ENCODE measurements around the gene PRKAG2.

Gene PRKAG2

DNA sequence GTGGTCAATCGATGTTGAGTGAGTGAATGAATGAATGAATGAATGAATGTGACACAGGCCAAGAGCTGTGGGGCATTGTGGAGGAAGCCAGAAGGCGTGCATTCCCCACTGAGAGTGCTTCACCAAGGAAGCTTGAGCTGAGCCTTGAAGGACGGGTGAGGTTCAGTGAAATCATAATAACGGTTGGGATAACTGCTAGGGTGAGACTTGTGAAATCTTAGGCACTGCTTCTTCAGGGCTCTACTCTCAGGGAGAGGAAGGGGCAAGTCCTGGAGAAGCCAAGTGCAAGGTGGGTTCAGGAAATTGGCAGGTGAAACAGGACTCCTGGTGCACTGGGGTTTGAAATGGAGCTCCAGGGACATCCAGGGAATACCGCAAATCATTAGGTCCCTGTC, 23.7 kb upstream of the PRKAG2 start:
- no peak for DNase-seq

DNA sequence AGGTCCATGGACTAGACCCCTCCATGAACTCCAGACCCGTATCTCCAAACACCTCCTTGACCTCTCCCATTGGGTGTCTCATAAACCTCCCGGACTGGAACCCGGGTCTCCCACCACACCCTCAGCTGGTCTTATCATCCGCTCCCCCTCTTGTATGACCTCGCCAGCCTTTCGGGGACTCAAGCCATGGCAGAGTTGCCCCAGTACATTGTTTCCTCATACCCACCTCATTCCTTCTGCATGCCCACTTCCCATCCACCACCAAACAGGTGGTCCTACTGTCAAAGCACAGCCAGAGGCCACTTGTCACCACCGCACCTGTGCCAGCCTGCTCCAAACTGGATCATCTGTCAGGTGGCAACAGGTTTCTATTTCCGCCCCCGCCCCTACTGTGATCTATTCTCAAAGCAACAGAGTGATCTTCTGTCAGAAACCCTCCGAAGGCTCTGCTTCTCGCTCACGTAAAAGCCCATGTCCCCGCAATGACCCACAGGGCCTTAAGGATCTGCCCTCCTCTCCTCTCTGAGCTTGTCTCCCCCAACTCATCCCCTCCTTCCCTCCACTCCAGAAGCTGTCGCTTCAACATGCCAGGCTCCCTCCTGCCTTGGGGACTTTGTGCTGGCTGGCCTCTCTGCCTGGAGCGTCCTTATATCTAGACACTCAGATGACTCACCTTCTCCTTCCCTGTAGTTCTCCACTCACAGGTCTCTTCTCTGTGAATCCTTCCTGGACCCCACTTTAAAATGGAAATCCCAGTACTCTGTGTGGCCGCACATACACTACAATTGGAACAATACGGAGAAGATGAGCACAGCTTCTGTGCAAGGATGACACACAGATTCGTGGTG, 22.8 kb upstream of the PRKAG2 start:
- DNase-seq = no peak

DNA sequence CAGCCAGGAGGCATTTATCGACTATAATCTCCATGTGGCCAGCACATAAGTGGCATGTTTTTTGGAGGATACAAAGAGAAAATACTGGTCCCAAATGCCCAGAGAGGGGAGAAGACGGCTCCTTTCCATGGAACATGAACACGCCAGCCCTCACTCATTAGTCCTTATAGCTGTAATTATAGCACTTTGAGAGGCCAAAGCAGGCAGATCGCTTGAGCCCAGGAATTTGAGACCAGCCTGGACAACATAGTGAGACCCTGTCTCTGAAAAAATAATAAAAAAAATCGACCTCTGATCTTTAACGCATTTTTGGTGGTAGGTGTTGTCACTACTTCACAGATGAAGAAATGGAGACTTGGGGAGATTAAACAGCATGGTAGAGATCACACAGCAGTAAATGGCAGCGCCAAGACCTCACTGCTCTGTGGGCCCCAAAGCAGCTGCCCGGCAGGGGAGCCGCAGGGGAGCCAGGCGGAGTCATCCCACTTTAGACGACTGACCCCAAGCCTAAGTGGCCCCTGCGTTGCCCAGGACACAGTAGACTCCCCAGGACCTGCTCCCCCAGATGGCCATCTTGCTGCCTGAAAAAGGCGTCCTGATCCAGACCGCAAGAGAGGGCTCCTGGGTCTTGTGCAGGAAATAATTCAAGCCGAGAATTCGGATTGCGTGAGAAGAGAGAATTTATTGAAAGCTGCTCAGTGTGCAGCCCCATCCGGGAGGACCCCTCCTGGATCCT, 21.2 kb upstream of the PRKAG2 start:
- no peak for DNase-seq

DNA sequence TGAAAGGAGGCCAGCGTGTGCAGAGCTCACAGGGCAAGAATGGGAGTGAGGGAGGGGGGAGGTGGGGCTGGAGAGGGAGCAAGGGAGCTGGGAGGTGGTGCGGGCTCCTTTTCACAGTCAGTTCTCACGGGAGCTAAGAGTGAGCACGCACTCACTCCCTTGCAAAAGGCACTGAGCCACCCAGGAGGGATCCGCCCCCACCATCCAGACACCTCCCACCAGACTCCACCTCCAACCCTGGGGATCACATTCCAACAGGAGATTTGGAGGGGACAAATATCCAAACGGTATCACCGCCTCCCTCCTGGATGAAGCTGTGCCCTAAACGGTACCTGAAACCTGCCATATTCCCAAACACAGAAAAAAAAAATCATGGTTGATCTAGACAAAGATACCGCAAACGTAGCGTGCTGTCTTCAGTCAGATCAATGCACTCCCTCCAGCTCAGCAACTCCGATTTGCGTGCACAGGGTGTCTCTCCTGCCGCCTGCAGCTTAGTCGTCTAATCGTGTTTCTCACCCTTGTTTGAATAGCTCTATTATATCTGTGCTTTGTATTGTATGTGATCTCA, 20.3 kb upstream of the PRKAG2 start:
- no peak for DNase-seq

DNA sequence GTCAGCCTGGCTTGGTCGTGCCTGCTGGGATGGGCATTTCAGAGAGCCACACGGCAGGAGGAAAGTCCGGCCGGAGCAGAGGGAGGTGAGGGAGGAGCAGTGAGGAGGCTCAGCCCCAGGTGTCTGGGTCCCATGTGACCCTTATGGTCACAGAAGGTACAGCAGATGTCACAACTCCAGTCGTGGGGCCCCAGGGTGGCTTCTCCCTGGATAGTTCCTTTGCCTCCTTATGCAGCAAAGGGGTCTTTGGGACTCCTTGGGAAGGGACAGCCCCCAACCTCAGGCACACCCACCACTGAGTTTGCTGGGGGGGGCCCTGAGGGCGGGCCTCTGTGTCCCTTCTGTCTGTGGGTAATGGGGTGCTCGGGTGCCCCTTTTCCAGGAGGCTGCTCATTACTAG, 19.6 kb upstream of the PRKAG2 start:
- no peak for DNase-seq

DNA sequence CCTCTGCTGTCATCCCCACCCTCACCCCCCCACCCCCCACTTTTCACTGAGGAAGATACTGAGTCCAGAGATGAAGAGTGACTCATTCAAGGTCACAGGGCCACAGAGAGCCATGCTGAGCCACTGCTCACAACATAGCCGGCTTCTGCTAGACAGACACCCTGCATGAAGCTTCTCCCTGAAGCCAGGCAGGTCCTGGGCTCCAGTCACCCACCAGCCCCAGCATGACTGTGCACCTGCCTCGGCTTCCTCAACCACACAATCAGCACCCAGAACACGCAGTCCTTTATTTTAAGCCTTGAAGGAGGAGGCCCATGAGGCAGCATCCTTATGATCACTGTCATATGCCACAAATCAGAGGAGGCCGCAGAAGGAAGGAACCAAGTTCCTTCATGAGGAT, 19.2 kb upstream of the PRKAG2 start:
- peak; percentile 2 for DNase-seq

DNA sequence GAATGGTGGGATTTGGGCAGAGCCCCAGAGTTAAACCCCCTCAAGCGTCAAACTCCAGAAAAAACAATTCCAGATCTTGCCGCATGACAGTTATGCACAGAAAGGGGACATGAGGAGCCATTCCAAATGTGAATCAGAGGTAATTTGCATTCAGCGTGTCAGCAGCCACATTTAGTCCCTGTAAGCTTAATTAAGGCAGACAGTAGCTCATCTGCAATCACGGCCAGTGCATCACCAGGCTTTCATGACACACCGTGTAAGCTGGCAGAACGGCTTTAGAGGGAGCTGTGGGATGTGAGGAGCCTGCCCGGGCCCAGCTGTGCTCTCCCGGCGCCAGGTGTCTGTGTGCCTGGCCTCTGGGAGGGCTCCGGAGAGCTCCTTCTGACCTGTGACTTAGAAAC, 18.7 kb upstream of the PRKAG2 start:
- no peak for DNase-seq

DNA sequence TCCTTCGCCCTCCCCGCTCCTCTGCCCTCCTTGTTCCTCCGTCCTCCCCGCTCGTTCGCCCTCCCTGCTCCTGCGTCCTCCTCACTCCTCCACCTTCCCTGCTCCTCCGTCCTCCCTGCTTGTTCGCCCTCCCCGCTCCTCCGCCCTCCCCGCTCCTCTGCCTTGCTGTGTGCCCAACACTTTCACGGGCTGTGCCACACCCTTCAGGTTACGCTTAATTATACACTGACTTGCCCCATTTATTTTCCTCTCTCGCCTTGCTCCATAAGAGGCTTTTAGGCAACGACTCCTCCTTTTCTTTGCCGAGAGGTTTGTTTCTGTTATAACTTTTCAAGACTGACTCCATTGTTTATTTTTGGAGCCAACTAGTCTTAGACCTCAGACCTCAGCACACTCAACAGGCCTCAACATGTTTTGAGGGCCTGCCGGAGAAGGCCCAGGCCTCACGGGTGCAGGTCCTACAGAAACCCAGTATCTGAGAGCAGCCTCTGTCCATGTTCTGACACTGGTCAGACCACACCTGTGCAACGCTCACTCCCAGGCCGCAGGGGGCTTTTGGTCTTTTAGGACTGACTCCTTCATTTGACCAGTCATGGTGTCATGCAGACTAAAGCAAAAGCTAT, 18.2 kb upstream of the PRKAG2 start:
- DNase-seq = no peak

DNA sequence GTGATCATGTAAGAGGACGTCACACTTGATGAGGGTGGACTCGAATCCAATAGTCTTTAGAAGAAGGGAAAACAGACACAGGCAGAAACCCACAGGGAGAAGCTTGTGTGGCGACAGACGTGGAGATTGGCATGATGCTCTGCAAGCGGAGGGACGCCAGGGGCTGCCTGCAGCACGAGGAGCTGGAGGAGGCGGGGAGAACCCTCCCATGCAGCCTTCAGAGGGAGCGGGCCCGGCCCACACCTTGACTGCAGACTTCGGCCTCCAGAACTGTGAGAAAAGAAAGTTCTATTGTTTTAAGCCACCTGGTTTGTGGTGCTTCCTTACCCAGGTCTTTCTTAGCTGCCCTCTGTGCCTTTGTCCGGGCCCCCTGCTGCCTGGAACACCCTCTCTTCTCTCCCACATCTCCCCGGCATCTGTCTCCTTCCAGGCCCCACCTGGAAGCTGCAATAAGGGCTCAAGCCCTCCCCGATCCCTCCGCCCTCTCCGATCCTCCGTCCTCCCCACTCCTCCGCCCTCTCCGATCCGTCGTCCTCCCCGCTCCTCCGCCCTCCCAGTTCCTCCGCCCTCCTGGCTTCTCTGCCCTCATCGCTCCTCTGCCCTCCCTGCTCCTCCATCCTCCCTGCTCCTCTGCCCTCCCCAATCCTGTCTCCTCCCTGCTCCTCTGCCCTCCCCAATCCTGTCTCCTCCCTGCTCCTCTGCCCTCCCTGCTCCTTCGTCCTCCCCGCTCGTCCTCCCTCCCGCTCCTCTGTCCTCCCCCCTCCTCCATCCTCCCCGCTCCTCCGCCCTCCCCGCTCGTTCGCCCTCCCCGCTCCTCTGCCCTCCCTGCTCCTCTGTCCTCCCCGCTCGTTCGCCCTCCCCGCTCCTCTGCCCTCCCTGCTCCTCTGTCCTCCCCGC, 17.4 kb upstream of the PRKAG2 start:
- DNase-seq = no peak

DNA sequence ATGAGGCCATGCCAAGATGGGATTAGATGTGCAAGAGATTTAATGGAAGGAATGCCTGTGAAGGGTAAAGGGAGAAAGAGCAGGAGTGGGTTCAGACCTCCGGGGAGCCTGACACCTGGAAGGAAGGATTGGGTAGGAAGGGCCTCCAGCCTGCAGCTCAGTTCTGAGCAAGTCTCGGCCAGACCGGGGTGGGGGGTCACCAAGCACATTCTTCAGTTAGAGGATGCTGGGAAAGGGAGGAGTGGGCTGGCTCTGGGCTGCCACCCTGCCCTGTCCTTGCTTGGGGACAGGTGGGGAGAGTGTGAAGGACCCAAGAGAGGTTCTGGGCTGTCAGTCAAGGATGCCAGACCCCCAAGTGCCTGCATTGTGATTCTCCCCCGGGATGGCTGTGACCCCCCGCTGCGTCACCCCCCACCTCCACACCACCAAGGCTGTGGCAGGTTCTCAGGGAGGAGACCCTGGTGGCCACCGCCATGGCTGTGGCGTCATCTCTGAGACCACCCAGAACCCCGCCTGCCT, 16.5 kb upstream of the PRKAG2 start:
- DNase-seq = no peak

DNA sequence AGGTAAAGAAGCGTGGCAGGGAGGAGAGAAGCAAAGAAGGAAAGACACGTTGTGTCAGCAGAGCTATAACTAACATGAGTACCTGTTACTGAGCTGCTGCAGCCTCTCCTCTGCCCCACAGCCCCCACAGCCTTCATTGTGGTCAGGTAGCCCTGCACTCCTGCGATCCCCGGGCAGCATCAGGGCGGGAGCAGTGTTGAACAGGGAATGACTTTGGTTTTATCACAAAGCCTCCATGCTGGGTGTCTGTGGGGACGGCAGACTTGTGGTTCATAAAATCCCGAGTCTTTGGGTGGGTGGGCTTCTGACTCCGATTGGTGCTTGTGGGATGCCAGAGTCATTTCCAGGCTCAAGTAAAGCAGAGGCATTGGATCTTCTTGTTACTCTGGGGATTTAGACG, 14.8 kb upstream of the PRKAG2 start:
- DNase-seq = no peak

DNA sequence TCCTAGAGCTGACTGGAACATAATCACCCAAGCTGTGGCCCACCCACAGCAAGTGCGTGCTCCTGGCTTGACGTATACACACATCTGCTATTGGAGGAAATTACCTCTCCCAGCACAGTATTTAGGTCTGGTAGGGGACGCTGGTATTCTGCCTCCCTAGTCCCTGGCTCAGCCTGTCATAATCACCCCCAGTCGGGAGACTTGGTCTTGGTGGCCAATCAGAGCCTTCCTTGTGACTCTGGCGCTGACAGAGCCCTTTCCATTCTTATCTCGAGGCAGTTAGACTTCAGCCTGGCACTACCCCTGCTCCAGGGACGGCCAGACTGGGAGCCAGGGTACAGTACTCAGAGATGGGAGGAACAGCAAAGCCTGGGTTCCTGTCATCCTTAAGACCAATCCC, 14.3 kb upstream of the PRKAG2 start:
- no peak for DNase-seq

DNA sequence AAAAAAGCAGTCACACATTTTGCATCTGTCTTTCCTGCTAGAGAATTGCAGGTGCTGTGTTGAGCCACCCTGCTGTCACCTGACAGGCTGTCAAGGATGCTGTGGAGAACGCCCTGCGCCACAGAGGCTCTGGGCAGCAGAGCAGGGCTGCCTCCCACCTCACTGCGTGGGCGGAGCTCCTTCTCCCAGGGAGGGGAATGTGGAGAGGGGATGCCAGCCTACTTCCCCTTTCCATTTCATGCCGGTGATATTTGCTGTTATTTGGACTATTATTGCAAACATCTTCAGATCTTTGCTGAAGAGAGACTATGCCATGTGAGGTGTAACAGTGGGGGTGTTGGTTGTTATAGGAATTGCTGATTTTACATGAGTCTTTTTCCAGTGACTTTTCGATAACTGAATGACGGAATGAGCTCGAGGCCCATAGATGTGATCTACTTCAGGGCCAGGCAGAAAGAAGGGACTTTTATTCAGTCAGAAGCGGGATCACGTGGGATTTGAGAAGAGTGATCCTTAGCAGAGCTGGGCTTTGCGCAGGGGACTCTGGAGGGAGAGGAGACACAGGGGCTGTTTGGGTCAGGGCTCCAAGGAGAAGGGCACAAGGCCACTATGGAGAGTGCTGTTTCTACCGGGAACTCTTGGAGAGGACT, 13.6 kb upstream of the PRKAG2 start:
- no peak for DNase-seq

DNA sequence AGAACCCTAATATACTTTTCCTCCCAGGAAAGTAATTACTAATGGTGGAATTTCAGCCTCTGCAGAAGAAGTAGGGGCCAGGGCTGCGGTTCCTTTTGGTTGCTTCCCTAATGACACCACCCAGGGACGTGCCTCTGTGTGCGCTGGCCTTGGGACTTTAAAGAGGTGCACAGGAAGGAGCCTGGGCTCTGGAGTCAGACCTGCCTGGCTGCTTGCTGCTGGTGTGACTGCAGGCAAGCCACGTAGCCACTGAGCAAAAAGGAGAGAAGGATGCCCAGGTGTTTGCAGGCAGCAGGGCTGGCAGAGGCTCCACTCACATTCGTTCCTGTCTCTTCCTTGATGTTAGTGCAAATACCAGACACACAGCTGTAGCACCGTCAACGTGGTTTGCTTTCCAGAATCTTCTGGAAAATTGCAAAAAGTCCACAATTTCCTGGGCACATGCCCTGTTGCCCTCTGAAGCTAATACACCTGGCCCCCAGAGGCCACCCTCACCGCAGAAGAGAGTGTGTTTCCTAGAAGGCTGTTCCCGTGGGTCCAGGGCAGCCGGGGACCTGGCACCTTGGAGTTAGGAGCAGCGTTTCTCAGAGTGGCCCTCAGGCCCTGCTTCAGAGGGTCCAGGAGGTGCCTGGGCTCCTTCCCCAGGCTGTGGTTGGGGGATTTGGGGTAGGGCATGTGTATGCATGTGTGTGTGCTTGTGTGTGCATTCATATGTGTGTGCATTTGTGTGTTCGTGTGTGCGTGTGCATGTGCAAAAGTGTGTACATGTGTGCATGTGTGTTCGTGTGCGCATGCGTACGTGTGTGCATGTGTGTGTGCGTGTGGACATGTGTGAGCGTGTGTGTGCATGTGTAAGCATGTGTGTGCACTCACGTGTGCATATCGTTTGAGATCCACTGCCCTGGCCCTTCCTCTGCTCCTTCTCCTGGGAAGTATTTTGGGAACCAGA, 12.8 kb upstream of the PRKAG2 start:
- no peak for DNase-seq

DNA sequence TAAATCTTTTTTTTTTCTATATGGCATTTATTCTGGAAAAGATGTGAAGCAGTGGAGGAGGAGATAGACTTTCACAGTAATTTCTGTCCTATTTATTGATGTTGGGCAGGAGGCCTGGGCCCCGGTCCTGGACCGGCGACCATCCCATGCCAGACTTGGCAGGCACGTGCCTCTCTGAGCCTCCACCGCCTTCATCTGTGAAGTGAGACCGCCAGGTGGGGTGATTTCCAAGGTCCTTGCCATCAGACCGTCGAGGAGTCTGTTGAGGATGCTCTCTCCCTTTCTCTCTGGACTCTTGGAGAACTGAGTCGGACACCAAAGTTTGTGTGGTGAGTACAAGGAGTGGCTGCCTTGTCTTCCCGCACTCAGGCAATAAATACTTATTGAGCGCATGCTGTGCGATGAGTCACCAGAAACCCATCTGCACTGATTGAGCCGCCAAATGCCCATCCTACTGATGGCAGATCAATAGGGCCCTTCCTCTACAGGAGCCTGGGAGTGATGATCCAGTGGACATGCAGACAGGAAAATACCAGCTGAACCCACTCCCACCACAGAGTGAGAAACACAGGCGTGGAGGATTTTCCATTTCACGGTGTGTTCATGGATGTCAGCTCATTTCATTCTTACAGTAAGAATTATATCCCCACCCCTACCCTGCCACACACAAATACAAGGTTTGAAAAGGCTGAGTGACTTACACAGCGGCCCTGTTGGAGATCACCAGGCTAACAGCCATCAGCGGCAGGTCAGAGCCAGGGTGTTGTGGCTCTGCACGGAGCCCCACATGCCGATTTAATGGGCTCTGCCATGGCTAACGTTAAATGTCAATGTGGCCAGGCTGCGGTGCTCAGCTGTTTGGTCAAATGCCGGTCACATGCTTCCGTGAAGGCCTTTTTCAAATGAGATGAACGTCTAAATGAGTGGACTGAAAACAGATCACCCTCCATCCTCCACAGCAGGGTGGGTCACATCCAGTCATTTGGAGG, 11.5 kb upstream of the PRKAG2 start:
- DNase-seq = no peak

DNA sequence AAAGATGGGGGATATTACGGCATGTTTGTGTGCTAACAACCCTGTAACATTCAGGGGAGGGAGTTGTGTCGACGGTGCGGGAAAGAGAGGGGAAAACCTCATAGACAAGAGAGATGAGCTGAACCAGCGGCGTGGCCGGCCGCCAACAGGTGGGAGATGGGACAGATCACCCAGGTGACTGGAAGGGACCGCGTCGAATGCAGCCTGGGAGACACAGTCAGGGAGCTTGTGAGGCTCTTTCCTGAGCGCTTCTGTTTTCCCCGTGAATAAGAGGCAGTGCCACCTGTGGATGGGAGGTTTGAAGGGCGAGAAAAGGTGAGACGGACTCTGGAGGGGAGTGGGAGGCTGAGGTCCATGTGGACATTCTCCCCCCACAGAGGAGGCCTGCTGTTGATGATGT, 9.9 kb upstream of the PRKAG2 start:
- DNase-seq = no peak

DNA sequence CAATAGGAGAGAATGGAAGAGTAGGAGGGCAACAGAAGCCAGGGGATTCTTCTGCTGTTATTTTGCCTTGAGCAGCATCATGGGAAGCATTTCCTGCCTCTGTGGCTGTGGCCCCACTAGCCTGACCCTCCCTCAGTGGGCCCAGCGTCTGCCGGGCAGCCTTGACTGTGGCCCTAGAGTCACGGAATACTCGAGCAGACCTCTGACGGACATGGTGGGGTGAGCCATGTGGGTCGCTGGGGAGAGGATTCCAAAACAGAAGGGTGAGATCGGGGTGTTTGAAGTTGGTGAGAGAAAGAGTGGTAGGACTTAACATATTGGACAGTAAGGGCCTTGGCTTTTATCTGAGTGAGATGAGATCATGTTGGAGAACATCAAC, 8.3 kb upstream of the PRKAG2 start:
- no peak for DNase-seq

DNA sequence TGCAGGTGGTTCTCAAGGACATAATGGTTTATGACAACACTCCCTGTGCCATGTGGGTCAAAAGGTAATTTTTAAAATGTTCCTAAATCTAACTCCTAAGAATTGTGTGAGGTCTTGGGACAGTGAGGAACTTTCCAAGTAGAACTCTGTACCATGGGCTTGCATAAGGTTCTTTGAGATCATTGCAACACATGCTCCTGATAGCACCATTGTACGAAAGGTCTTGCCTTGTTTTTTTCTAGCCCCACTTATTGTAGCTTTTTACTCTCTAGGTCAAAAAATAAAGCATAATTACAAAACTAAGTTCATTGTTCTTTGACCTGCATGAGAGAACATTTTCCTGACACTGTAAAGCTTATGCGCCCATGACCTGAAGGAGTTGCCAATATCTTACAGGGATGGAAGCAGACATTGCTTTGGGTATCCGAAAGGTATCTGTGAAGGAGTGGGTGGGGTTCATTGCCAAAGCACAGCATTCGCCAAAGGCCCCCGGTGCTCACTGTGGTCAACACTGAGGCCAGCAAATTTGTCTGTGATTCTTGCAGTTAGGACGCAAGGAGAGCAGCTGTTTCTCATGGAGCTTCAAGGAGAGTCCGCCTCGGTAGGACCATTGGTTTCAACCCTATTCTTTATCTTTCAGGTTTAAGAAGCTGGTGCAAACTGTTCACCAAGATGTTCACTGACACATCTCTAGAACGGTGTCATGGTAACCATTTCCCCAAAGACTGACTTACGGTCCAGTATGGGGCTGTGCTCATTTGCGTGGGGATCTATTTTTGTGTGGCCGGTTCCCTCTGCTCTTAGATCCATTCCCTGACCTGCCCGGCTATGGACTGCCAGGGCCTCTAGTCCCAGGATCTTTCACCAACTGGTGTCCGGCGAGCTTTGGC, 7.6 kb upstream of the PRKAG2 start:
- no peak for DNase-seq

Measured in EL (cell line).